Esophagus (tissue), 2 donors: ENCODE results near the gene CARS2. TPM values are rescaled to one million over a fixed set of nuclear protein-coding genes. Genes with fewer than 3 reads are reported as not detected.
"Not testable (repeated sequence)": the region's sequence is repeated elsewhere in the genome, so short reads cannot be mapped to it uniquely, and the experiment has no call there.

ENCODE experiments used
- H3K27ac ChIP-seq, 2 donors: one replicate each; pipeline ENCODE4 v1.5.1; 2013; ENCODE audit warnings: low read depth in 2 of 2, mild to moderate bottlenecking in 2 of 2, inconsistent platforms in 1 of 2, low read length in 1 of 2, moderate library complexity in 1 of 2
- H3K27me3 ChIP-seq, 2 donors: one replicate each; pipeline ENCODE4 v1.6.1; 2013; ENCODE audit warnings: low read length in 2 of 2, control low read depth in 1 of 2, mild to moderate bottlenecking in 1 of 2; ENCODE audit not compliant: insufficient read depth in 2 of 2, control insufficient read depth in 1 of 2
- H3K36me3 ChIP-seq, 2 donors: one replicate each; pipeline ENCODE4 v1.6.1; 2013; ENCODE audit warnings: low read length in 1 of 2; ENCODE audit not compliant: control insufficient read depth in 2 of 2, insufficient read depth in 2 of 2
- H3K4me1 ChIP-seq, 2 donors: one replicate each; pipeline ENCODE4 v1.6.1; 2013; ENCODE audit warnings: low read length in 1 of 2; ENCODE audit not compliant: control insufficient read depth in 2 of 2, insufficient read depth in 2 of 2
- H3K4me3 ChIP-seq, 2 donors: one replicate each; pipeline ENCODE4 v1.5.1; 2013; ENCODE audit warnings: low read length in 2 of 2, mild to moderate bottlenecking in 2 of 2, low read depth in 1 of 2, moderate library complexity in 1 of 2
- H3K9me3 ChIP-seq, 2 donors: one replicate each; pipeline ENCODE4 v1.6.1; 2013; ENCODE audit warnings: mild to moderate bottlenecking in 2 of 2, low read depth in 1 of 2, low read length in 1 of 2, moderate library complexity in 1 of 2; ENCODE audit not compliant: control insufficient read depth in 2 of 2, insufficient read depth in 1 of 2
- WGBS, 2 donors: extraction: QIAGEN DNeasy Blood & Tissue Kit; methylation state at CpG; one replicate each; pipeline ENCODE4 v1.1.7; 2013; 5-methylcytosine and 5-hydroxymethylcytosine counted together
- polyA plus RNA-seq, 2 donors: library from polyadenylated mRNA; stranded (reverse); fragments of 200-250 nt; gene quantifications; one replicate each; pipeline ENCODE4 v1.2.3, GENCODE V29; 2013
- donor health status: healthy with polysubstance abuse.
- donor health status: Bipolar disorder and iron deficiency.

CARS2 gene
- polyA plus RNA-seq, 2 donors = 42.9 to 75.1 TPM

DNA sequence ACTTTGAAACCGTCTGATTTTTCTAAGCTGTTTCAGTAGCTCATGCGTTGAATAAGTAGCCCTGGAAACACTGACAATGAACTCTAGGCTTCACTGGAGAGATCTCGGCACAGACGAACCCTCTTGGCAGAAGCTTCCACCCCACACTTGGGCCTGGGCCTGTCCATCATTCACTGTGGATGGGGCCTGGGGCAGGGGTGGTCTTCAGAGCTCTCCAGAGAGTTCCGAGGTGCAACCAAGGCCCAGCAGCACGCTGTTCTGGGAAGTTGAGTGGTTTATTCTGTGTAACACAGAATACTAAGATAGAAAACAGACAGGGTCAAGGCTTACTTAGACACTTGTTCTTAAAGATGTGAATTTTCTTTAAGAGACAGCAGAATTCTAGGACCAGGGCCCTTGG lies 68.6 kb downstream of the CARS2 start:
- Histone ChIP-seq H3K4me3 (no peak overlapping the region), H3K36me3 (peaks cover 28 to 70% of the 10 kb centered on the region in 2 donors), H3K27ac (no peak overlapping the region), H3K9me3 (peaks cover 0 to 3% of the 10 kb centered on the region in 2 donors), H3K4me1 (peaks cover 0 to 9% of the 10 kb centered on the region in 2 donors), H3K27me3 (no peaks in the 10 kb centered on the region)
- 89 to 90% methylated on average over 6 of the region's 6 CpGs for WGBS, 2 donors

GRCh38 chr13:110636701-110637201 lies 69.2 kb downstream of the CARS2 start:
- Histone ChIP-seq H3K4me3 (no peak overlapping the region), H3K27ac (no peak overlapping the region), H3K36me3 (peaks cover 28 to 69% of the 10 kb centered on the region in 2 donors), H3K9me3 (peaks cover 0 to 3% of the 10 kb centered on the region in 2 donors), H3K4me1 (peaks cover 0 to 9% of the 10 kb centered on the region in 2 donors), H3K27me3 (no peaks in the 10 kb centered on the region)
- WGBS, 2 donors = 69 to 73% methylated on average over 14 of the region's 14 CpGs

GRCh38 chr13:110636053-110636475 lies 69.9 kb downstream of the CARS2 start:
- H3K27me3 ChIP-seq = no peaks in the 10 kb centered on the region
- H3K4me1 ChIP-seq = peaks cover 2 to 9% of the 10 kb centered on the region in 2 donors
- H3K4me3 ChIP-seq = no peak overlapping the region
- H3K27ac ChIP-seq = no peak overlapping the region
- peaks cover 21 to 63% of the 10 kb centered on the region in 2 donors for H3K36me3 ChIP-seq
- 82 to 90% methylated on average over 16 of the region's 16 CpGs for WGBS, 2 donors
- H3K9me3 ChIP-seq = peaks cover 0 to 3% of the 10 kb centered on the region in 2 donors

- no peak overlapping the region for H3K27ac ChIP-seq
- WGBS, 2 donors = 88 to 89% methylated on average over 19 of the region's 19 CpGs
- H3K4me1 ChIP-seq = peaks cover 2 to 9% of the 10 kb centered on the region in 2 donors
- H3K4me3 ChIP-seq = no peak overlapping the region
- peaks cover 0 to 3% of the 10 kb centered on the region in 2 donors for H3K9me3 ChIP-seq
- H3K27me3 ChIP-seq = no peaks in the 10 kb centered on the region
- peaks cover 20 to 62% of the 10 kb centered on the region in 2 donors for H3K36me3 ChIP-seq
Observed at GRCh38 chr13:110635405-110636002, 70.4 kb downstream of the CARS2 start.

DNA sequence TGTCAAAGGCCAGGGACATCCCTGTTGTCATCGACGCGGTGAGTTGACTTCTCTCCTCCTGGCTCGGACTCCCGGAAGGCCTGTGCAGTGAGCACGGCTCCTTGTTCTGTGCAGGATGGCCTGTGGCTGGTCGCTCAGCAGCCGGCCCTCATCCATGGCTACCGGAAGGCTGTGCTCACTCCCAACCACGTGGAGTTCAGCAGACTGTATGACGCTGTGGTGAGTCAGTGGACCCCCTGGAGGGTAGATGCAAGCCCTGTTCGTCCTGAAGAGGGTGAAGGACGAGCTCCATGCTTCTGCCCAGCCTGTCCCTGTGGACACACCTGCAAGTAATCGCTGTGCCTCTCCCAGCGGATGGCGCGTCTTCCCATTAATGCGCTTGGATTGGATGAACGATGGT lies 71.4 kb downstream of the CARS2 start:
- WGBS, 2 donors = 94 to 96% methylated on average over 19 of the region's 19 CpGs
- no peaks in the 10 kb centered on the region for H3K27me3 ChIP-seq
- H3K9me3 ChIP-seq = peaks cover 0 to 3% of the 10 kb centered on the region in 2 donors
- H3K4me1 ChIP-seq = peaks cover 2 to 9% of the 10 kb centered on the region in 2 donors
- H3K4me3 ChIP-seq = no peak overlapping the region
- peaks cover 20 to 56% of the 10 kb centered on the region in 2 donors for H3K36me3 ChIP-seq
- H3K27ac ChIP-seq = no peak overlapping the region

GRCh38 chr13:110633776-110634175 lies 72.1 kb downstream of the CARS2 start:
- Histone ChIP-seq H3K36me3 (peaks cover 20 to 48% of the 10 kb centered on the region in 2 donors), H3K9me3 (peaks cover 0 to 3% of the 10 kb centered on the region in 2 donors), H3K27ac (no peak overlapping the region), H3K4me1 (peaks cover 2 to 9% of the 10 kb centered on the region in 2 donors), H3K4me3 (no peak overlapping the region), H3K27me3 (no peaks in the 10 kb centered on the region)
- 85 to 91% methylated on average over 8 of the region's 8 CpGs for WGBS, 2 donors

- not testable (repeated sequence) for H3K4me3 ChIP-seq, H3K27me3 ChIP-seq, H3K9me3 ChIP-seq, H3K4me1 ChIP-seq, H3K27ac ChIP-seq
- 93 to 97% methylated on average over 15 of the region's 15 CpGs for WGBS, 2 donors
- H3K36me3 ChIP-seq = peaks cover 16 to 46% of the 10 kb centered on the region in 2 donors
Observed at GRCh38 chr13:110632255-110632654, 73.7 kb downstream of the CARS2 start.

- H3K36me3 ChIP-seq = peaks cover 4 to 30% of the 10 kb centered on the region in 2 donors
- no peaks in the 10 kb centered on the region for H3K9me3 ChIP-seq
- H3K4me3 ChIP-seq = no peak overlapping the region
- no peaks in the 10 kb centered on the region for H3K27me3 ChIP-seq
- H3K27ac ChIP-seq = no peak overlapping the region
- WGBS, 2 donors = 69 to 79% methylated on average over 10 of the region's 10 CpGs
- peaks cover 5 to 6% of the 10 kb centered on the region in 2 donors for H3K4me1 ChIP-seq
Observed at GRCh38 chr13:110630566-110631119, 75.3 kb downstream of the CARS2 start.

- 82 to 84% methylated on average over 7 of the region's 7 CpGs for WGBS, 2 donors
- Histone ChIP-seq H3K4me3 (no peak overlapping the region), H3K9me3 (no peaks in the 10 kb centered on the region), H3K27me3 (no peaks in the 10 kb centered on the region), H3K27ac (no peak overlapping the region), H3K36me3 (peaks cover 0 to 29% of the 10 kb centered on the region in 2 donors), H3K4me1 (peaks cover 5 to 8% of the 10 kb centered on the region in 2 donors)
Observed at GRCh38 chr13:110629735-110630134, 76.2 kb downstream of the CARS2 start.
